IMR-90 (cell line): Measurements from ENCODE around the gene NOC2L. TPM values are rescaled to one million over a fixed set of nuclear protein-coding genes. Genes with fewer than 3 reads are reported as not detected.

ENCODE experiments used
- ATAC-seq: fragments of 200-7000 bp; cut with Tn5 transposase; 2 replicates; pipeline ENCODE4 v1.9.1; 2020; ENCODE audit warnings: low read depth, mild to moderate bottlenecking, moderate library complexity
- BruUV-seq: library from RNA; stranded (reverse); fragments of 400-500 nt; replicated peaks from 2 replicates; lab custom pipeline; 2021; lab: Mats Ljungman, UMichigan
- CTCF ChIA-PET: fragments of 300-600 bp; formaldehyde crosslinking; extraction: SDS; loops from one replicate; lab custom pipeline; 2021; ENCODE audit warnings: antibody characterized with exemption; lab: Yijun Ruan, JAX
- POLR2A ChIA-PET: fragments of 300-600 bp; sonication (Branson Sonifier 250); formaldehyde crosslinking; loops from one replicate; lab custom pipeline; 2022; ENCODE audit warnings: antibody characterized with exemption; ENCODE audit not compliant: unreplicated experiment; lab: Charles Lee
- DNase-seq: peaks from one replicate; pipeline ENCODE4 v3.0.0; 2013
- H2AFZ ChIP-seq: replicated peaks from 2 replicates; pipeline ENCODE3; 2013; ENCODE audit warnings: low read length, mild to moderate bottlenecking; ENCODE audit not compliant: poor library complexity
- H2AK5ac ChIP-seq: 2 replicates; pipeline ENCODE4 v1.6.1; 2013; ENCODE audit warnings: low read depth, low read length, inconsistent platforms
- H2AK9ac ChIP-seq: replicated peaks from 2 replicates; pipeline ENCODE3; 2013; ENCODE audit warnings: mild to moderate bottlenecking, low read depth, low read length, moderate library complexity; ENCODE audit not compliant: poor library complexity
- H2BK120ac ChIP-seq: 2 replicates; pipeline ENCODE4 v1.6.1; 2013; ENCODE audit warnings: low read depth, low read length, inconsistent platforms
- H2BK15ac ChIP-seq: 3 replicates; pipeline ENCODE4 v1.6.1; 2013; ENCODE audit warnings: low read depth, low read length, inconsistent platforms
- H2BK20ac ChIP-seq: 2 replicates; pipeline ENCODE4 v1.6.1; 2013; ENCODE audit warnings: low read depth, mild to moderate bottlenecking, inconsistent platforms, low read length, moderate library complexity
- H2BK5ac ChIP-seq: 2 replicates; pipeline ENCODE4 v1.6.1; 2013; ENCODE audit warnings: mild to moderate bottlenecking, low read depth, low read length, inconsistent platforms; ENCODE audit not compliant: poor library complexity, severe bottlenecking
- H3K14ac ChIP-seq: replicated peaks from 2 replicates; pipeline ENCODE4 v1.6.1; 2013; ENCODE audit warnings: low read depth, low read length, inconsistent platforms
- H3K18ac ChIP-seq: 2 replicates; pipeline ENCODE4 v1.6.1; 2013; ENCODE audit warnings: low read depth, low read length, control low read depth
- H3K23ac ChIP-seq: 2 replicates; pipeline ENCODE4 v1.6.1; 2013; ENCODE audit warnings: low read depth, low read length, inconsistent platforms
- H3K27ac ChIP-seq: 2 replicates; pipeline ENCODE4 v1.5.1; 2013; ENCODE audit warnings: mild to moderate bottlenecking, control low read depth, low read length; ENCODE audit not compliant: insufficient read depth
- H3K27me3 ChIP-seq: 2 replicates; pipeline ENCODE4 v1.6.1; 2013; ENCODE audit warnings: low read length; ENCODE audit not compliant: control insufficient read depth, insufficient read depth
- H3K36me3 ChIP-seq: 2 replicates; pipeline ENCODE4 v1.6.1; 2013; ENCODE audit warnings: low read length, mixed read lengths; ENCODE audit not compliant: control insufficient read depth, insufficient read depth
- H3K4ac ChIP-seq: 2 replicates; pipeline ENCODE4 v1.6.1; 2013; ENCODE audit warnings: low read depth, low read length, inconsistent platforms
- H3K4me1 ChIP-seq: 2 replicates; pipeline ENCODE4 v1.6.1; 2013; ENCODE audit warnings: low read length, mixed read lengths; ENCODE audit not compliant: control insufficient read depth, insufficient read depth
- H3K4me2 ChIP-seq: 2 replicates; pipeline ENCODE4 v1.6.1; 2013; ENCODE audit warnings: low read depth, mild to moderate bottlenecking, control low read depth, low read length, moderate library complexity
- H3K4me3 ChIP-seq: 2 replicates; pipeline ENCODE4 v1.5.1; 2013; ENCODE audit warnings: low read depth, mild to moderate bottlenecking, control low read depth, low read length, moderate library complexity; ENCODE audit not compliant: insufficient read depth
- H3K56ac ChIP-seq: 2 replicates; pipeline ENCODE4 v1.6.1; 2013; ENCODE audit warnings: low read length, inconsistent platforms; ENCODE audit not compliant: insufficient read depth; ENCODE audit errors: extremely low read depth
- H3K79me1 ChIP-seq, 2 experiments: 2 replicates each; pipeline ENCODE4 v1.6.1; 2013; ENCODE audit warnings: low read length in 2 of 2, inconsistent platforms in 1 of 2, low read depth in 1 of 2
- H3K9ac ChIP-seq: 2 replicates; pipeline ENCODE4 v1.6.1; 2013; ENCODE audit warnings: low read depth, low read length, control low read depth
- H3K9me1 ChIP-seq: 2 replicates; pipeline ENCODE4 v1.6.1; 2013; ENCODE audit warnings: low read length, inconsistent platforms; ENCODE audit not compliant: insufficient read depth
- H3K9me3 ChIP-seq: 2 replicates; pipeline ENCODE4 v1.6.1; 2013; ENCODE audit warnings: low read length; ENCODE audit not compliant: control insufficient read depth, insufficient read depth
- H4K20me1 ChIP-seq: 2 replicates; pipeline ENCODE4 v1.6.1; 2013; ENCODE audit warnings: low read length, inconsistent platforms; ENCODE audit not compliant: insufficient read depth
- H4K5ac ChIP-seq: 2 replicates; pipeline ENCODE4 v1.6.1; 2013; ENCODE audit warnings: mild to moderate bottlenecking, low read depth, low read length, control low read depth
- H4K8ac ChIP-seq, 2 experiments: 2 replicates each; pipeline ENCODE4 v1.6.1; 2013; ENCODE audit warnings: low read depth in 2 of 2, low read length in 2 of 2, control low read depth in 1 of 2, inconsistent platforms in 1 of 2
- H4K91ac ChIP-seq: 2 replicates; pipeline ENCODE4 v1.6.1; 2013; ENCODE audit warnings: low read depth, low read length, inconsistent platforms; ENCODE audit not compliant: insufficient read depth
- ELK1 ChIP-seq: fragments of 150-350 bp; IDR thresholded peaks from 2 replicates; pipeline ENCODE4 v1.6.1; 2016; ENCODE audit warnings: low read depth, mild to moderate bottlenecking, low read length, moderate library complexity, borderline replicate concordance
- MAFK ChIP-seq: IDR thresholded peaks from 2 replicates; pipeline ENCODE4 v1.6.1; 2012; ENCODE audit warnings: low read depth, low read length, improper control_type of control experiment
- MAZ ChIP-seq: IDR thresholded peaks from 2 replicates; pipeline ENCODE4 v1.6.1; 2012; ENCODE audit warnings: low read depth, mild to moderate bottlenecking, low read length, improper control_type of control experiment, moderate library complexity, borderline replicate concordance
- POLR2A ChIP-seq: IDR thresholded peaks from 2 replicates; pipeline ENCODE4 v1.6.1; 2012; ENCODE audit warnings: mild to moderate bottlenecking, low read depth, low read length
- RCOR1 ChIP-seq: IDR thresholded peaks from 2 replicates; pipeline ENCODE4 v1.6.1; 2012; ENCODE audit warnings: mild to moderate bottlenecking, low read length, improper control_type of control experiment; ENCODE audit not compliant: insufficient replicate concordance
- RFX5 ChIP-seq: IDR thresholded peaks from 2 replicates; pipeline ENCODE4 v1.8.0; 2012; ENCODE audit warnings: low read depth, mild to moderate bottlenecking, low read length, moderate library complexity
- WGBS, 2 experiments: methylation state at CpG; one replicate each; pipeline versions ENCODE4 v1.1.5 to v1.1.7; 2013; ENCODE audit warnings: missing lambda C conversion rate in 2 of 2; ENCODE audit not compliant: insufficient read length in 1 of 2; ENCODE audit errors: extremely low coverage in 2 of 2; 5-methylcytosine and 5-hydroxymethylcytosine counted together
- dilution Hi-C: fragments of 300-500 bp; cut with HindIII; formaldehyde crosslinking; loops from one replicate; pipeline ENCODE4 v1.14.3; 2018; ENCODE audit warnings: low sequenced_read_pairs; ENCODE audit not compliant: unreplicated experiment
- in situ Hi-C: fragments of 300-500 bp; cut with MboI; formaldehyde crosslinking; loops from 3 replicates; pipeline ENCODE4 v1.14.3; 2019; ENCODE audit warnings: low sequenced_read_pairs, inconsistent platforms, mixed read lengths
- intact Hi-C: fragments of 100-400 bp; cut with micrococcal nuclease; formaldehyde crosslinking; loops from 2 replicates; pipeline ENCODE4 v1.10.0; 2022
- polyA plus RNA-seq, 3 experiments: library from polyadenylated mRNA; depleted of rRNA; stranded (reverse); fragments of >200 nt; gene quantifications; 2 replicates each; pipeline ENCODE4 v1.2.3, GENCODE V29; 2012; ENCODE audit warnings: low replicate concordance in 1 of 3
- total RNA-seq: library from RNA; depleted of rRNA; stranded (reverse); fragments of >200 nt; gene quantifications from 2 replicates; pipeline ENCODE4 v1.2.3, GENCODE V29; 2012
- TF ChIP-seq, protein P1 (sequence below): fragments of 150-350 bp; IDR thresholded peaks from 2 replicates; pipeline ENCODE4 v1.6.1; 2017; ENCODE audit warnings: mild to moderate bottlenecking, antibody characterized with exemption, low read length, low read depth

NOC2L gene
- total and polyA plus RNA-seq, 2 of the 4 experiments (the other 2 are of a cell fraction) = 74.2 to 106 TPM

DNA sequence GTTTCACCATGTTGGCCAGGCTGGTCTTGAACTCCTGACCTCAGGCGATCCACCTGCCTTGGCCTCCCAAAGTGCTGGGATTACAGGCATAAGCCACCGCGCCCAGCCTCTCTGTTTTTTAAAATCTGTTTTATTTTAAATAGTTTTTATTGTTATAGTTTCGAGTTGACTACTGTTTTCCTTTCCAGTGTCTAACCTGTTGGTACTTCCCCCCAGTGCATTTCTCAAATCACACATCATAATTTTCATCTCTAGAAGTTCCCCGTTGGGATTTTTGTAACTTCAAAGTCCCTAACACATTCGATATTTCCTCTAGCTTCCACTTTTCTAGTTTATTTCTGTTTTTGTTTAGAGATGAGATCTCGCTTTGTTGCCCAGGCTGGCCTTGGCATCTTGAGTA, 33.3 kb upstream of the NOC2L start:
- intact Hi-C loops = no loop called here
- H3K9me1 ChIP-seq = no peaks in the 10 kb centered on the region
- H2AFZ ChIP-seq = no peak overlapping the region
- DNase-seq = no peak
- in situ Hi-C loops = no loop called here
- H4K5ac ChIP-seq = no peak overlapping the region
- TF ChIP-seq POLR2A = peak; percentile 17; the same call in 1 of the 2 replicates
- no peak for TF ChIP-seq ELK1
- TF ChIP-seq, protein P1, sequence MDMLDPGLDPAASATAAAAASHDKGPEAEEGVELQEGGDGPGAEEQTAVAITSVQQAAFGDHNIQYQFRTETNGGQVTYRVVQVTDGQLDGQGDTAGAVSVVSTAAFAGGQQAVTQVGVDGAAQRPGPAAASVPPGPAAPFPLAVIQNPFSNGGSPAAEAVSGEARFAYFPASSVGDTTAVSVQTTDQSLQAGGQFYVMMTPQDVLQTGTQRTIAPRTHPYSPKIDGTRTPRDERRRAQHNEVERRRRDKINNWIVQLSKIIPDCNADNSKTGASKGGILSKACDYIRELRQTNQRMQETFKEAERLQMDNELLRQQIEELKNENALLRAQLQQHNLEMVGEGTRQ = no peak
- TF ChIP-seq RFX5 = no peak
- no peak for TF ChIP-seq MAFK
- no peak for TF ChIP-seq MAZ
- TF ChIP-seq RCOR1 = no peak
- H2AK9ac ChIP-seq = no peak overlapping the region
- H3K4me1 ChIP-seq = no peaks in the 10 kb centered on the region; the same call in 1 of the 2 replicates
- peaks cover 0 to 5% of the 10 kb centered on the region in 2 experiments; a peak in 2 of 4 replicates for H3K79me1 ChIP-seq
- peaks cover 10% of the 10 kb centered on the region for H3K9me3 ChIP-seq
- no peak overlapping the region for H3K18ac ChIP-seq
- ChIA-PET CTCF (interaction anchor here (1.2 kb wide), 1 partner anchor 27 kb away, joined by 3 read pairs; no protein-coding TSS in a partner anchor), POLR2A (no interaction called here)
- H3K36me3 ChIP-seq = no peaks in the 10 kb centered on the region
- H3K27me3 ChIP-seq = no peaks in the 10 kb centered on the region
- H4K20me1 ChIP-seq = peaks cover 4% of the 10 kb centered on the region; the same call in 1 of the 2 replicates
- no peak overlapping the region for H2BK120ac ChIP-seq
- H4K8ac ChIP-seq = no peak overlapping the region
- no peak overlapping the region for H2BK5ac ChIP-seq
- H3K4ac ChIP-seq = no peak overlapping the region
- no peak overlapping the region for H2BK20ac ChIP-seq
- no peak overlapping the region for H3K4me2 ChIP-seq
- WGBS, 2 experiments = no CpG with 5 or more reads among the region's 7 CpGs
- H3K23ac ChIP-seq = no peak overlapping the region
- H2AK5ac ChIP-seq = no peak overlapping the region
- H3K27ac ChIP-seq = no peak overlapping the region
- dilution Hi-C loops = no loop called here
- no peak overlapping the region for H4K91ac ChIP-seq
- no peak overlapping the region for H3K9ac ChIP-seq
- no peak overlapping the region for H3K4me3 ChIP-seq
- no TSS peak for BruUV-seq
- no peak overlapping the region for H3K56ac ChIP-seq
- no peak overlapping the region for H2BK15ac ChIP-seq
- H3K14ac ChIP-seq = no peak overlapping the region
- ATAC-seq = no peak
